GM23248 (cell line): ENCODE results near the gene METTL1.

Experiments used
- EZH2 ChIP-seq: fragments of 200-600 bp; sonication (generic); IDR thresholded peaks from 2 replicates; pipeline ENCODE4 v1.6.1; 2018; ENCODE audit warnings: antibody characterized with exemption, mild to moderate bottlenecking; ENCODE audit not compliant: insufficient read depth, poor library complexity, severe bottlenecking
- EZH2phosphoT487 ChIP-seq: fragments of 200-600 bp; sonication (generic); IDR thresholded peaks from 2 replicates; pipeline ENCODE4 v1.6.1; 2018; ENCODE audit warnings: antibody characterized with exemption, moderate library complexity, mild to moderate bottlenecking, low read depth; ENCODE audit not compliant: insufficient read depth

DNA sequence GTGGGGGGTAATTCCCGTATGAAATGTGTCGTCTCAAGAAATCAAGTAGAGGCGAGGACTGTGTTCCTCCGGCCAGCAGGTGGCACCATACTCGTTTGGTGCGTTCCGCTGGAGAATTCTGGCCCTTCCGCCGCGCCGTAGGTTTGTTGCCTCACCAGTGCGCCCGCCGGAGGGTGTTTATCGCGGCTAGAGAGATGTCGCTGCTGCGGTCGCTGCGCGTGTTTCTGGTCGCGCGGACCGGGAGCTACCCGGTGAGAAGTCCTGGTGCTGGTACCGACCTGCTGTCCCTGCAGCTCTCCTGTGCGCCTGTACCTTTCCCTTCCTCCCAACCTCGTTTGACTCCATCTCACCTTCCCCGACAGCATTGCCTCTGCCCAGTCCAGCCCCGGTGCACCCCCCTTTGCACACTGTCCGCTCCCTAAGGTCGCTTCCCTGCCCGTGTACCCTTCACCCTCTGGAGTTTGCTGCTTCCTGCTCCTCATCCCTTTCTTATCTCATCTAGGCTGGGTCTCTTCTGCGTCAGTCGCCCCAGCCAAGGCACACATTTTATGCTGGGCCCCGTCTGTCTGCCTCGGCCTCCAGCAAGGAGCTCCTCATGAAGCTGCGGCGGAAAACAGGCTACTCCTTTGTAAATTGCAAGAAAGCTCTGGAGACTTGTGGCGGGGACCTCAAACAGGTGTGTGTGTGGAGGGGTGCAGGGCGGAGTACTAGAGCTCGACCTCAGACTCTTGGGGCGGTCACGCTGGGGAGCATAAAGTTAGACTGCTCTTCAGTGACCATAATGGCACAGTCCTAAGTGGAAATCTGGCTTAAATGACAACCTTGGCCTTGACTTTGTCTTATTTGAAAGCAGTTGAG is 10.9 kb upstream of the METTL1 start, which contains the start of gene TSFM:
- TF ChIP-seq EZH2phosphoT487, result no peak
- no peak for TF ChIP-seq EZH2
